Mesodermal cell (in vitro differentiated cells): ENCODE measurements around the gene HNMT.
"Not testable (repeated sequence)": the region's sequence is repeated elsewhere in the genome, so short reads cannot be mapped to it uniquely, and the experiment has no call there.

Experiments used
- H3K27ac ChIP-seq: 2 replicates; pipeline ENCODE4 v1.7.0; 2013; ENCODE audit warnings: mild to moderate bottlenecking, low read depth, low read length, moderate library complexity; ENCODE audit not compliant: severe bottlenecking
- H3K36me3 ChIP-seq: 2 replicates; pipeline ENCODE4 v1.7.1; 2013; ENCODE audit warnings: mild to moderate bottlenecking, low read length, moderate library complexity; ENCODE audit not compliant: control insufficient read depth, insufficient read depth
- H3K4me1 ChIP-seq: one replicate; pipeline ENCODE4 v1.7.1; 2013; ENCODE audit warnings: mild to moderate bottlenecking, low read length; ENCODE audit not compliant: insufficient read depth, control insufficient read depth, poor library complexity, severe bottlenecking
- H3K4me3 ChIP-seq: 2 replicates; pipeline ENCODE4 v1.7.0; 2013; ENCODE audit warnings: low read length, control low read depth, mild to moderate bottlenecking; ENCODE audit not compliant: insufficient read depth, poor library complexity, severe bottlenecking; ENCODE audit errors: extremely low read depth
- H3K9me3 ChIP-seq: 2 replicates; pipeline ENCODE4 v1.7.1; 2013; ENCODE audit warnings: mild to moderate bottlenecking, low read length, moderate library complexity; ENCODE audit not compliant: control insufficient read depth
- WGBS, 2 experiments: methylation state at CpG; one replicate each; pipeline ENCODE4 v1.1.5; 2013; ENCODE audit warnings: missing lambda C conversion rate in 2 of 2; ENCODE audit not compliant: insufficient coverage in 2 of 2; 5-methylcytosine and 5-hydroxymethylcytosine counted together

Gene HNMT

DNA sequence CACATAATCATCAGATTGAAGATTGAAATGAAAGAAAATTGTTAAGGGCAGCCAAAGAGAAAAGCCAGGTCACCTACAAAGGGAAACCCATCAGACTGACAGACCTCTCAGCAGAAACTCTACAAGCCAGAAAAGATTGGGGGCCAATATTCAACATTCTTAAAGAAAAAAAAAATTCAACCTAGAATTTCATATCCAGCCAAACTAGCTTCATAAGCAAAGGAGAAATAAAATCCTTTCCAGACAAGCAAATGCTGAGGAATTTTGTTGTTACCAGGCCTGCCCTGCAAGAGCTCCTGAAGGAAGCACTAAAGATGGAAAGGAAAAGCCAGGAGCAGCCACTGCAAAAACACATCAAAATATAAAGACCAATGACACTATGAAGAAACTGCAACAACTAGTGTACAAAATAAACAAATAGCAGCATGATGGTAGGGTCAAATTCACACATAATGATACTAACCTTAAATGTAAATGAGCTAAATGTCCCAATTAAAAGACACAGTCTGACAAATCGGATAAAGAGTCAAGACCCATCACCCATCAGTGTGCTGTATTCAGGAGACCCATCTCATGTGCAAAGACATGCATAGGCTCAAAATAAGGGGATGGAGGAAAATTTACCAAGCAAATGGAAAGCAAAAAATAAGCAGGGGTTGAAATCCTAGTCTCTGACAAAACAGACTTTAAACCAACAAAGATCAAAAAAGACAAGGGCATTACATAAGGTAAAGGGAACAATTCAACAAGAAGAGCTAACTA, 29.6 kb downstream of the HNMT start:
- Histone ChIP-seq H3K36me3 (peaks cover 22% of the 10 kb centered on the region), H3K9me3 (peaks cover 26% of the 10 kb centered on the region)
- not testable (repeated sequence) for H3K27ac ChIP-seq, H3K4me3 ChIP-seq, H3K4me1 ChIP-seq
- WGBS, 2 experiments: no CpG with 5 or more reads among the region's 1 CpG

DNA sequence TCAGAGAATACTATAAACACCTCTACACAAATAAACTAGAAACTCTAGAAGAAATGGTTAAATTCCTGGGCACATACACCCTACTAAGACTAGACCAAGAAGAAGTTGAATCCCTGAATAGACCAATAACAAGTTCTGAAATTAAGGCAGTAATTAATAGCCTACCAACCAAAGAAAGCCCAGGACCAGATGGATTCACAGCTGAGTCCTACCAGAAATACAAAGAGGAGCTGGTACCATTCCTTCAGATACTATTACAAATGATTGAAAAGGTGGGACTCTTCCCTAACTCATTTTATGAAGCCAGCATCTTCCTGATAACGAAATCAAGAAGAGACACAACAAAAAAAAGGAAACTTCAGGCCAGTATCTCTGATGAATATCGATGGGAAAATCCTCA, 31.1 kb downstream of the HNMT start:
- peaks cover 26% of the 10 kb centered on the region for H3K9me3 ChIP-seq
- peaks cover 22% of the 10 kb centered on the region for H3K36me3 ChIP-seq
- H3K27ac ChIP-seq, H3K4me1 ChIP-seq, H3K4me3 ChIP-seq: not testable (repeated sequence)
- 88 to 100% methylated on average over 1 of the region's 2 CpGs for WGBS, 2 experiments

DNA sequence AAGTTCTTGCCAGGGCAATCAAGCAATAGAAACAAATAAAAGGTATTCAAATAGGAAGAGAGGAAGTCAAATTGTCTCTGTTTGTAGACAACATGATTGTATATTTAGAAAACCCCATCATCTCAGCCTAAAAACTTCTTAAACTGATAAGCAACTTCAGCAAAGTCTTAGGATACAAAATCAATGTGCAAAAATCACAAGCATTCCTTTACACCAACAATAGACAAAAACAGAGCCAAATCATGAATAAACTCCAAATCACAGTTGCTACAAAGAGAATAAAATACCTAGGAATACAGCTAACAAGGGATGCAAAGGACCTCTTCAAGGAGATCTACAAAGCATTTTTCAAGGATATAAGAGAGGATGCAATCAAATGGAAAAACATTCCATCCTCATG, 31.9 kb downstream of the HNMT start:
- peaks cover 17% of the 10 kb centered on the region for H3K36me3 ChIP-seq
- not testable (repeated sequence) for H3K27ac ChIP-seq, H3K4me1 ChIP-seq, H3K4me3 ChIP-seq
- peaks cover 21% of the 10 kb centered on the region for H3K9me3 ChIP-seq

DNA sequence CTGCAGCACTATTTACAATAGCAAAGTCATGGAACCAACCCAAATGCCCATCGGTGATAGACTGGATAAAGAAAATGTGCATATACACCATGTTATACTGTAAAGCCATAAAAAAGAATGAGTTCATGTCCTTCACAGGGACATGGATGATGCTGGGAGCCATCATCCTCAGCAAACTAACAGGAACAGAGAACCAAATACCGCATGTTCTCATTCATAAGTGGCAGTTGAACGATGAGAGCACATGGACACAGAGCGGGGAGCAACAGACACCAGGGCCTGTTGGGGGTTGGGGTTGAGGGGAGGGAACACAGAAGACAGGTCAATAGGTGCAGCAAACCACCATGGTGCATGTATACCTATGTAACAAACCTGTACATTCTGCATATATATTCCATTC, 33.5 kb downstream of the HNMT start:
- no peak overlapping the region for H3K4me3 ChIP-seq
- H3K9me3 ChIP-seq: peaks cover 12% of the 10 kb centered on the region
- H3K27ac ChIP-seq: no peak overlapping the region
- no peaks in the 10 kb centered on the region for H3K4me1 ChIP-seq
- H3K36me3 ChIP-seq: peaks cover 6% of the 10 kb centered on the region
- 100% methylated on average over 3 of the region's 4 CpGs; no CpG with 5 or more reads in 1 of the 2 experiments for WGBS, 2 experiments

DNA sequence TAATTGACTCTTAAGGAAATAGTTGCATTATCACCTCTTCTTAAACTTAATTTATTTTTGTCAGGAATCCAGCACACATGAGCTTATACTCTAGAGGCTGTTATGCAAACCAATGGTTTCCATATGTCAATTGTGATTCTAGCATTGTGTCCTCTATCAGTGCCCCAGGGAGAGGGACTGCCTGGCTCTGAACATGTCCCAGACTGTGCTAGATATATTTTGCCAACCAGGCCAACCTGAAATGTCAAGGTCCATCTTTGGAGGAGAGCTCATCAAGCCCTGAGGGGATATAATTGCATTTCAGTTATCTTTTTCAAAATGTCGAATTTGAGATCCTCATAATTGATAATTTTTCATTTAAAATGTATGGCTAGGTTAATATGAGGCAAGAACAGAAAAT, 34.2 kb downstream of the HNMT start:
- Histone ChIP-seq H3K4me3 (no peak overlapping the region), H3K4me1 (no peaks in the 10 kb centered on the region), H3K9me3 (peaks cover 5% of the 10 kb centered on the region), H3K27ac (no peak overlapping the region), H3K36me3 (peaks cover 3% of the 10 kb centered on the region)
- WGBS, 2 experiments: no CpG with 5 or more reads among the region's 1 CpG

DNA sequence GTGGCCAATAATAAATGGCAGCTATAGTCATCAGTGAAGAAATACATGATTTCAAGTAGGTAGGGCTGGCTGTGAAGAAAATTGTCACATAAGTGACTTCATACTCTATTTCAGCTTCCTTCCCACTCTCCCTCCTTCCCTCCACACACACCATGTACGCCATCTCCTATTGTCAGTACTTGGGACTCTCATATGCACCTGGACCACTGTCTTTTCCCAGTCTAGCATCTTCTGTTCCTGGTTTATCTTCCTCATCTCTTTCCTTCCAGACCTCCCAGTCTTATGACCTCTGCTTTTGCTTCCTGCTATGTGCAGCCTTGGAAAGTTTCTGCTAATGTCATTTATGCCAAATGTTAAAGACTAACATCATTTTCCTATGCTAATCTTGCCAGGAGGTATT, 35.0 kb downstream of the HNMT start:
- Histone ChIP-seq H3K27ac (no peak overlapping the region), H3K4me1 (no peaks in the 10 kb centered on the region), H3K4me3 (no peak overlapping the region), H3K36me3 (peaks cover 3% of the 10 kb centered on the region), H3K9me3 (no peaks in the 10 kb centered on the region)
- 89 to 90% methylated on average over 1 of the region's 1 CpG for WGBS, 2 experiments

DNA sequence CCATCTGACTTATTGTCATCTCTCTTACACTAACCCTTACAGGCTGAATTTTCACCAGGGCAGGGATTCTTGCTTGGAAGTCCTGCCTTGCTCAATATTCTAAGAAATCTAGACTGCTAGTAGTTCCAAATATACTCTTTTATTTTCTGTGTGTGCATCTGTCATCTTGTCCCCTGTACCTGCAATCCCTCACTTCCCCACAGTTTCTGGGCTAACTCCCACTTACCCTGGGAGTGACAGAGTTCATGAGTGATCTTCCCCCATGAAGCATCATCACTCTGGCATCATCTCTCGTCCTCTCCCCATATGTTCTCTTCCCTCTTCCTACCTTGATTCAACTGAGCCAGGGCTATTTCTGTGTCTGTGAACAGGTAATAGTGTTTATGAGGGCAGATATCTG, 35.7 kb downstream of the HNMT start:
- no peaks in the 10 kb centered on the region for H3K4me1 ChIP-seq
- H3K9me3 ChIP-seq: no peaks in the 10 kb centered on the region
- no peak overlapping the region for H3K27ac ChIP-seq
- peaks cover 3% of the 10 kb centered on the region for H3K36me3 ChIP-seq
- no CpG with 5 or more reads among the region's 1 CpG for WGBS, 2 experiments
- H3K4me3 ChIP-seq: no peak overlapping the region

DNA sequence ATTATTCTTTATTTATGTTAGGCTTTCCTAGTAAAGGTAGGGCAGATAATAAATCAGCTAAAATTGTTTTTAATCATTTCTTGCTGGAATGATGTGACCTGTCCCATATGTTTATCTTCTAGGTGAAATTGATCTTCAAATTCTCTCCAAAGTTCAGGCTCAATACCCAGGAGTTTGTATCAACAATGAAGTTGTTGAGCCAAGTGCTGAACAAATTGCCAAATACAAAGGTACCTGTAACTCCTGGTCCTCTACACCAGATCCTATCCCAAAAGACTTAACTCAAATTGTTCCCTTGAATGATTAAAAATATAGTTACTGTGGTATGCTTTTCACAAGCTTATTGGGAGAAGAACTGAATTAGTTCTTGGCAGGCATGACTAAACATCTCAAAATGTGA, 36.5 kb downstream of the HNMT start:
- no peaks in the 10 kb centered on the region for H3K9me3 ChIP-seq
- no peak overlapping the region for H3K4me3 ChIP-seq
- H3K4me1 ChIP-seq: no peaks in the 10 kb centered on the region
- H3K36me3 ChIP-seq: peaks cover 3% of the 10 kb centered on the region
- no peak overlapping the region for H3K27ac ChIP-seq

DNA sequence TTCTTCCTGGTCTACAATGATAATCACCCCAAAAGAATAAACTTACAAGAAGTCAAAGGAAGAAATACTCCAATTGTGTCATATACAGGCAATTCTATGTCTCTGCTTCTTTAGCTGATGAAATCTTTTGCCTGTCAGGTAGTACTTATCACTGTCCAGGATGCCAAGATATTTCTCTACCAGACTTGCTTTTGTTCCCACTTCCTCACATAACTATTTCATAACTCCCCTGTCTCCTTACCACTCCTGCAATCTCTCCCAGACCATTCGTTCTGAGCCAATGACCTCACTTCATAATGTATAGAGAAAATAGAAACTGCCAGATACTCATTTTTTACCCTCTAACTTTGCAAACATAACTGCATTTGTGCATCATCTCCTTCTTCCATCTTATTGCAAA, 39.1 kb downstream of the HNMT start:
- Histone ChIP-seq H3K36me3 (peaks cover 3% of the 10 kb centered on the region), H3K4me1 (no peaks in the 10 kb centered on the region), H3K27ac (no peak overlapping the region), H3K4me3 (no peak overlapping the region), H3K9me3 (no peaks in the 10 kb centered on the region)
- no CpG with 5 or more reads among the region's 1 CpG for WGBS, 2 experiments

DNA sequence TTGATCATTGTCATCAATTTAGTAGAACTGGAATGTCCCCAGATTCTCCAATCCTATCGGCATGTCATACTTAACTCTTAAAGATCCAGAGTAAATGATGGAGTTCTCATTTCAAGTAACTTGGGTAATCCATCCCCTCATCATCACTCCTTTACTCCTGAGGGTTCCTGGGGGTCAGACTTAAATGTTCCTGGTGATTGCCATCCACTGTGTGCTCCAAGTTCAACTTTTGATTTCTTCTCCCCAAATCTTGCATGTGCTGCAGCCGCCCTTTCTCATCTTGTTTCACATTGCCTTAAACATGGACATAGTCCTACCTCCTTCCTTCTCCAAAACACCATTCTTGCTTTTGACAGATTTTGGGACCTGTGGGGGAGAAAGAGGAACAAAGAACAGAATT, 43.2 kb downstream of the HNMT start:
- H3K36me3 ChIP-seq: peaks cover under 1% of the 10 kb centered on the region
- WGBS, 2 experiments: no CpG with 5 or more reads among the region's 2 CpGs
- H3K27ac ChIP-seq: no peak overlapping the region
- no peak overlapping the region for H3K4me3 ChIP-seq
- H3K9me3 ChIP-seq: no peaks in the 10 kb centered on the region
- no peaks in the 10 kb centered on the region for H3K4me1 ChIP-seq

DNA sequence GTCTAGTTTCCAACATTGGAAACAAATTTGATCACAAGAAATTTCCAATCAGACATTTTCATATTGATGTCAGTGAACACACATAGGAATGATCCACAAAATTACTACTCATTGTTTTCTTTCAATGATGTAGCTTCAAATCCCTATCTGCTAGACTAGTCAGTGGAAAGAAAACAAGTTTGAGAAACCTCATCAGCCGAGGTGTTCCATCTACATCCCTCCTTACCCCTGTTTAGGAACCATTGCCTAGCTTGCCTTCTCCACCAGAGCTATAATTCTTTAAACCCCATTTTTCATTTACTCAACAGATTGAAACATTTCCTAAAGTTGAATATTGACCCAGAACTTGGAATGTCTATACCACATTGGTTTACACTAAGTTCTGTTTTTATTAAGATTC, 45.3 kb downstream of the HNMT start:
- no peaks in the 10 kb centered on the region for H3K9me3 ChIP-seq
- H3K36me3 ChIP-seq: no peaks in the 10 kb centered on the region
- H3K4me3 ChIP-seq: no peak overlapping the region
- no peaks in the 10 kb centered on the region for H3K4me1 ChIP-seq
- no peak overlapping the region for H3K27ac ChIP-seq
- WGBS, 2 experiments: 91% methylated on average over 1 of the region's 1 CpG; no CpG with 5 or more reads in 1 of the 2 experiments
